Epithelial cell of proximal tubule (primary cell): ENCODE data around the gene ZNF701. TPM values are rescaled to one million over a fixed set of nuclear protein-coding genes. Genes with fewer than 3 reads are reported as not detected.
"Not testable (repeated sequence)": the region's sequence is repeated elsewhere in the genome, so short reads cannot be mapped to it uniquely, and the experiment has no call there.

Experiments used
- DNase-seq: peaks from one replicate; pipeline ENCODE4 v3.0.0-alpha.2; 2011; ENCODE audit warnings: low read depth
- H3K4me3 ChIP-seq: 2 replicates; pipeline ENCODE4 v1.5.1; 2011; ENCODE audit warnings: low read depth, mild to moderate bottlenecking, low read length
- total RNA-seq: library from RNA; depleted of rRNA; stranded (reverse); fragments of >200 nt; gene quantifications from 2 replicates; pipeline ENCODE4 v1.2.3, GENCODE V29; 2015
- TF ChIP-seq, protein P1 (sequence below): conservative IDR thresholded peaks from 2 replicates; pipeline ENCODE4 v1.5.1; 2012; ENCODE audit warnings: low read depth, mild to moderate bottlenecking, low read length

Gene ZNF701
- total RNA-seq, 1 donor from 2014 or later, result 7.6 TPM

GRCh38 chr19:52533901-52534300, 36.2 kb upstream of the ZNF701 start:
- no peak overlapping the region for H3K4me3 ChIP-seq
- no peak for DNase-seq
- TF ChIP-seq, protein P1, sequence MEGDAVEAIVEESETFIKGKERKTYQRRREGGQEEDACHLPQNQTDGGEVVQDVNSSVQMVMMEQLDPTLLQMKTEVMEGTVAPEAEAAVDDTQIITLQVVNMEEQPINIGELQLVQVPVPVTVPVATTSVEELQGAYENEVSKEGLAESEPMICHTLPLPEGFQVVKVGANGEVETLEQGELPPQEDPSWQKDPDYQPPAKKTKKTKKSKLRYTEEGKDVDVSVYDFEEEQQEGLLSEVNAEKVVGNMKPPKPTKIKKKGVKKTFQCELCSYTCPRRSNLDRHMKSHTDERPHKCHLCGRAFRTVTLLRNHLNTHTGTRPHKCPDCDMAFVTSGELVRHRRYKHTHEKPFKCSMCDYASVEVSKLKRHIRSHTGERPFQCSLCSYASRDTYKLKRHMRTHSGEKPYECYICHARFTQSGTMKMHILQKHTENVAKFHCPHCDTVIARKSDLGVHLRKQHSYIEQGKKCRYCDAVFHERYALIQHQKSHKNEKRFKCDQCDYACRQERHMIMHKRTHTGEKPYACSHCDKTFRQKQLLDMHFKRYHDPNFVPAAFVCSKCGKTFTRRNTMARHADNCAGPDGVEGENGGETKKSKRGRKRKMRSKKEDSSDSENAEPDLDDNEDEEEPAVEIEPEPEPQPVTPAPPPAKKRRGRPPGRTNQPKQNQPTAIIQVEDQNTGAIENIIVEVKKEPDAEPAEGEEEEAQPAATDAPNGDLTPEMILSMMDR, result no peak

DNA sequence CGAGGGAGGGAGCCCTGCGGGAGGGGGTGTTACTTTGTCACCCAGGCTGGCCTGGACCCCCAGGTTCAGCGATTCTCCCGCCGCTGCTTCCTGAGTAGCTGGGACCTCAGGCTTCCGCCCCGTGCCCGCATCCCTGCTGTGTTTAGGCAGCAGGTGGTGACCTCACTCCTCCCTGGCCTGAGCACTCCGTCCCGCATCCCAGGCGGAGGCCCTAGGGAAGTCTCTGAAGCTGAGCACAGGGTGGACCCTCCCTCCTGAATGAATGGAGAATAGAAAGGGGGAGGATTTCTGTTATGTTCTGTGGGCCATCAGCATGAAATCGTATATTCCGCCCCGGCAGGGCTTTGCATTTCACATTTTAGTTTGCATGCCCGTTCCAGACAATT, 34.7 kb upstream of the ZNF701 start:
- not testable (repeated sequence) for H3K4me3 ChIP-seq

DNA sequence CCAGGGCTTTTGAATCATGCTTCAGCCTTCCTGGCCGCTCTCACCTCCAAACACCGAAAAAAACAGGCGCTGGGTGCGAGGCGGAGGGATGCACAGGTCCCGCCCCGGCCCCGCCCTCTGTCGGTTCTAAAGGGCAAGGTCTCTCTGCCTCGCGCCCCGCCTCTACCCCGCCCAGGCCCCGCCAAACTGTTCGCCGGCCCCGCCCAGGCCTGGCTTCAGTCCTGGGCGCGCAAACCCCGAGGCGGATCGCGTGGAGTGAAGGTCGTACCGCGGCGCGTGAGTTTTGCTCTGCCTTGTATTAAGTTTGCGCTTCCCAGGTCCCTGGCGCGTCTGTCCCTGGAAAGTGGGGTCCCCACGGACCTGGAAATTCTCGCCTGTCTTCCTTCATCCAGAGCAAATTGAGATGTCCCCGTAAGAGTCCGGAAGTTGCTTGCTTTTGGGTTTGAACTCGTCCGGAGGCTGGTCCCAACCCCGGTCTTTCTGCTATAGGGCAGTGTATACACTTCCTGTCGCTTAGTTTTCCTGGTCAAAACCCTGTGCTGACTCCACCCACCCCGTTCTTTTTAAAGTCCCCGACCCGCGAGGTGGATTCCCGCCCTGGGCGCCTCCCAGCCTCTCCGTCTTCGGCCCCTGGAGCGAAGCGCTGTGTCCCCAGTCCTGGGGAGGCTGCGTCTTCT, 34.2 kb upstream of the ZNF701 start:
- no peak overlapping the region for H3K4me3 ChIP-seq
- TF ChIP-seq, protein P1, result no peak
- DNase-seq, result no peak

More for the DNA sequence above, 34.7 kb upstream of the ZNF701 start:
- DNase-seq, result not testable (repeated sequence)

DNA sequence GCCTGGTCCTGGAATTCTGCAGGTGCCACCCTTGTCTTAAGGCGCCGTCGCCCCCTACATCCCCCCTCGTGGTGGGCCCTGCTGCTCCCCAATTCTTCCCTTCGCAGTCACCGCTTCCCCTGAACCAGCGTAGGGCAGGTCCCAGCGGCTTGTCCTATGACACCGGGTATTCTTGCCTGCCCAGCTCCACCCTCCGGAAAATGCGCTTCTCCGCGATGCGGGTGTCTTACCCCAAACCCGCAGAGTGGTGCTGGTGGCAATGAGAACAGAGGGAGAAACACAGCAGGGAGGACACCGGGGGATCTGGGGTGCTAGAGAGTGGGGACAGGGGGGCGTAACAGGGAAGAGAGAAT, 33.7 kb upstream of the ZNF701 start:
- no peak for DNase-seq
- H3K4me3 ChIP-seq, result no peak overlapping the region
- TF ChIP-seq, protein P1, result no peak

GRCh38 chr19:52538815-52539214, 31.3 kb upstream of the ZNF701 start:
- not testable (repeated sequence) for DNase-seq

DNA sequence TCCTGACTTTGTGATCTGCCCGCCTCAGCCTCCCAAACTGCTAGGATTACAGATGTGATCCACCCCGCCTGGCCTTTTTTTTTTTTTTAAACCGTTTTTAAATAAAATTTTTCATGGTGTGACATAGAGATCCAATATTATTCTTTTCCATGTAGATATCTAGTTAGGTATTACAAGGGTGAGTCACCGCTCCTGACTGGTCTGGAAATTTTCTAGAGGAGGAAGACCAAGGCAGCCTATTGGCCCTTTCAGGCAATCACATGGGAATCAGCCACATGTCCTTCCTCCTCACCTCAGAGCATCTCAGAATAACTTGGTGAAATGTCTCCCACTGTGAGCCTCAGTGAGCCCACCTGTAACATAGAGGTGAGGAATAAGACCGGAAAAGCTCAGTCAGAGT, 28.9 kb upstream of the ZNF701 start:
- not testable (repeated sequence) for H3K4me3 ChIP-seq

More at GRCh38 chr19:52538815-52539214, 31.3 kb upstream of the ZNF701 start:
- H3K4me3 ChIP-seq, result not testable (repeated sequence)

DNA sequence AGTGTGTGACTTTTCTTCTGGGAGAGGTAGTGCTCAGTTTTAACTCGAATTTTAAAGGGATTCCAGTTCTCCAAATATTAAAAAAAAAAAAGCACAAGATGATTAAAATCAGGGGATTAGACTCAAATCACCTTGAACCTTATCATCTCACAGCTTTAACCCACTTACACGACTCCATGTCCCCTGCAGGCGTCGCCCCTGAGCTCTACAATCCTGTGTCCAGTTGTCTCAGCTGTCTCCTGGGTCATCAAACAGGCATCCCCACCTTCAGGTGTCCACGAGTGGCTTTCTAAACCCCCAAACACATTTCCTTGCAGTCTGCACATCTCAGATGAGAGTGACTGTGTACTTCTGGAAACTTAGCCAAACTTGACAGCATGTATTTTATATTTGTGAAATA, 28.5 kb upstream of the ZNF701 start:
- no peak for DNase-seq
- no peak overlapping the region for H3K4me3 ChIP-seq
- TF ChIP-seq, protein P1, result no peak

More for the DNA sequence above, 28.9 kb upstream of the ZNF701 start:
- DNase-seq, result not testable (repeated sequence)

DNA sequence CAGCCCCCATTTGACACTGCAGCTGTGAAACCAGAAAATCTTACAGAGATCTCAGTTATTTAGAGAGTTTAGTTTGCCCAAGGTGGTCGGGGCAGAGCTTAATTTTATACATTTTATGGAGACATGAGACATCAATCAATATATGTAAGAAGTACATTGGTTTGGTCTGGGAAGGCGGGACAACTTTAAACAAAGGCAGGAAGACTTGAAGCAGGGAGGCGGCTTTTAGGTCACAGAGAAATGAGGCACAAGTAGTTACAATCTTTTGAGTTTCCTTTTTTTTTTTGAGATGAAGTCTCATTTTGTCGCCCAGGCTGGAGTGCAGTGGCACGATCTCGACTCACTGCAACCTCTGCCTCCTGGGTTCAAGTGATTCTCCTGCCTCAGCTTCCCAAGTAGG, 27.5 kb upstream of the ZNF701 start:
- H3K4me3 ChIP-seq, DNase-seq: not testable (repeated sequence)

GRCh38 chr19:52542984-52543664, 27.0 kb upstream of the ZNF701 start:
- no peak for DNase-seq
- TF ChIP-seq, protein P1, result no peak
- no peak overlapping the region for H3K4me3 ChIP-seq
